Mesenchymal stem cell (in vitro differentiated cells and primary cell): Measurements from ENCODE around the gene MIB1.

Experiments used
- DNase-seq: peaks from one replicate; pipeline ENCODE4 v3.0.0-alpha.2; 2013
- H2AFZ ChIP-seq: one replicate; pipeline ENCODE4 v1.6.1; 2013; ENCODE audit warnings: low read depth, mild to moderate bottlenecking, control low read depth, inconsistent platforms, low read length, moderate library complexity
- H2AK5ac ChIP-seq: 2 replicates; pipeline ENCODE4 v1.6.1; 2013; ENCODE audit warnings: low read length, moderate library complexity, mild to moderate bottlenecking, inconsistent platforms; ENCODE audit not compliant: severe bottlenecking
- H2BK120ac ChIP-seq: one replicate; pipeline ENCODE4 v1.6.1; 2013; ENCODE audit warnings: low read depth, mild to moderate bottlenecking, inconsistent platforms, low read length, moderate library complexity
- H2BK12ac ChIP-seq, 2 experiments: one replicate each; pipeline ENCODE4 v1.6.1; 2013; ENCODE audit warnings: inconsistent platforms in 2 of 2, low read length in 2 of 2, mild to moderate bottlenecking in 2 of 2, moderate library complexity in 2 of 2, control low read depth in 1 of 2
- H2BK15ac ChIP-seq: one replicate; pipeline ENCODE4 v1.6.1; 2013; ENCODE audit warnings: mild to moderate bottlenecking, low read depth, inconsistent platforms; ENCODE audit not compliant: poor library complexity, severe bottlenecking
- H2BK5ac ChIP-seq: 2 replicates; pipeline ENCODE4 v1.6.1; 2013; ENCODE audit warnings: low read depth, mild to moderate bottlenecking, low read length, control low read depth, inconsistent platforms; ENCODE audit not compliant: poor library complexity, severe bottlenecking
- H3K14ac ChIP-seq, 2 experiments: one replicate each; pipeline ENCODE4 v1.6.1; 2013; ENCODE audit warnings: inconsistent platforms in 2 of 2, low read length in 2 of 2, control low read depth in 1 of 2, mild to moderate bottlenecking in 1 of 2, moderate library complexity in 1 of 2
- H3K18ac ChIP-seq, 2 experiments: one replicate each; pipeline ENCODE4 v1.6.1; 2013; ENCODE audit warnings: inconsistent platforms in 2 of 2, low read length in 2 of 2, control low read depth in 1 of 2, low read depth in 1 of 2, mild to moderate bottlenecking in 1 of 2
- H3K23ac ChIP-seq, 2 experiments: one replicate each; pipeline ENCODE4 v1.6.1; 2013; ENCODE audit warnings: inconsistent platforms in 2 of 2, low read length in 2 of 2, mild to moderate bottlenecking in 2 of 2, moderate library complexity in 2 of 2, control low read depth in 1 of 2
- H3K27ac ChIP-seq: 2 replicates; pipeline ENCODE4 v1.5.1; 2013; ENCODE audit warnings: mild to moderate bottlenecking, moderate library complexity, low read length, control low read depth, inconsistent platforms; ENCODE audit not compliant: poor library complexity, severe bottlenecking
- H3K27me3 ChIP-seq, 2 experiments: 2 replicates each; pipeline versions ENCODE4 v1.6.1 to v1.7.0; 2013; ENCODE audit warnings: low read length in 2 of 2, mild to moderate bottlenecking in 2 of 2, moderate library complexity in 2 of 2, control low read depth in 1 of 2, inconsistent platforms in 1 of 2; ENCODE audit not compliant: control insufficient read depth in 1 of 2, insufficient read depth in 1 of 2
- H3K36me3 ChIP-seq, 2 experiments: 2 replicates each; pipeline versions ENCODE4 v1.6.1 to v1.7.0; 2013; ENCODE audit warnings: low read length in 2 of 2, control low read depth in 1 of 2, inconsistent platforms in 1 of 2, low read depth in 1 of 2, mild to moderate bottlenecking in 1 of 2; ENCODE audit not compliant: insufficient read depth in 2 of 2, control insufficient read depth in 1 of 2
- H3K4ac ChIP-seq, 2 experiments: one replicate each; pipeline ENCODE4 v1.6.1; 2013; ENCODE audit warnings: inconsistent platforms in 2 of 2, low read length in 2 of 2, mild to moderate bottlenecking in 2 of 2, moderate library complexity in 2 of 2, control low read depth in 1 of 2, low read depth in 1 of 2
- H3K4me1 ChIP-seq: 2 replicates; pipeline ENCODE4 v1.6.1; 2013; ENCODE audit warnings: low read depth, low read length, control low read depth; ENCODE audit not compliant: control insufficient read depth, insufficient read depth
- H3K4me2 ChIP-seq: 2 replicates; pipeline ENCODE4 v1.6.1; 2013; ENCODE audit warnings: low read length, mild to moderate bottlenecking, inconsistent platforms; ENCODE audit not compliant: poor library complexity, severe bottlenecking
- H3K4me3 ChIP-seq, 2 experiments: 2 replicates each; pipeline versions ENCODE4 v1.5.1 to v1.7.0; 2013; ENCODE audit warnings: low read length in 2 of 2, mild to moderate bottlenecking in 2 of 2, control low read depth in 1 of 2, low read depth in 1 of 2; ENCODE audit not compliant: insufficient read depth in 1 of 2
- H3K79me1 ChIP-seq: replicated peaks from 2 replicates; pipeline ENCODE4 v1.6.1; 2013; ENCODE audit warnings: mild to moderate bottlenecking, control low read depth, low read length, inconsistent platforms; ENCODE audit not compliant: poor library complexity, severe bottlenecking
- H3K9ac ChIP-seq: 2 replicates; pipeline ENCODE4 v1.7.0; 2013; ENCODE audit warnings: mild to moderate bottlenecking, low read length, moderate library complexity
- H3K9me3 ChIP-seq: 2 replicates; pipeline ENCODE4 v1.7.0; 2013; ENCODE audit warnings: mild to moderate bottlenecking, low read length; ENCODE audit not compliant: control insufficient read depth
- H4K8ac ChIP-seq: one replicate; pipeline ENCODE4 v1.6.1; 2013; ENCODE audit warnings: inconsistent platforms, mild to moderate bottlenecking, low read length, moderate library complexity
- H4K91ac ChIP-seq: one replicate; pipeline ENCODE4 v1.6.1; 2013; ENCODE audit warnings: mild to moderate bottlenecking, low read length, inconsistent platforms
- WGBS: methylation state at CpG from one replicate; pipeline ENCODE4 v1.1.7; 2013; ENCODE audit warnings: mixed read lengths; 5-methylcytosine and 5-hydroxymethylcytosine counted together

The MIB1 gene

DNA sequence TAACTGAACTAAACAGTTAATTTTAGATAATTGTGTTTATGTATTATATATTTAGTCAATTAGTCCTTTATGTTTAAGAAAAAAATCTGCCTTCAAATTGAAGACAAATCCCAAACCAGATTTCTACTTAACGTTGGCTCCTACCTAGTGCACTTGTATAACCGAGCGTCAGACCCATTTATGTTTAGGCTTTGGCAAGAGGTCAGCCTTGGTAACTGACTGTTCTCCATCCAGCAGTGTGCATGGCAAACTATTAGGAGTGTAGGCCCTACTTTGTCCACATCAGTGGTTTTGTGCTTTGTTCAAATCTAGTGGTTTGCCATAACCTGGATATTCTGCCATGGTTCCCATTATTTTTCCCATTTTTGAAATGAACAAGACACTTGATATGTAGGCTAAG is 114.8 kb downstream of the MIB1 start:
- Histone ChIP-seq H3K18ac (no peak overlapping the region), H3K9me3 (no peaks in the 10 kb centered on the region), H3K79me1 (peaks cover 7% of the 10 kb centered on the region), H3K4me2 (no peak overlapping the region), H4K8ac (no peak overlapping the region), H2BK15ac (no peak overlapping the region), H2BK120ac (no peak overlapping the region), H2BK12ac (no peak overlapping the region), H3K9ac (no peak overlapping the region), H2AK5ac (no peak overlapping the region), H3K4me1 (no peaks in the 10 kb centered on the region), H3K27me3 (no peaks in the 10 kb centered on the region), H4K91ac (no peak overlapping the region), H3K4me3 (no peak overlapping the region), H3K23ac (no peak overlapping the region), H3K4ac (no peak overlapping the region), H3K27ac (no peak overlapping the region), H2AFZ (no peak overlapping the region), H3K36me3 (peaks cover 3 to 49% of the 10 kb centered on the region in 2 experiments), H3K14ac (no peak overlapping the region), H2BK5ac (no peak overlapping the region)
- 96% methylated on average over 3 of the region's 3 CpGs for whole genome bisulfite sequencing
- no peak for DNase-seq

DNA sequence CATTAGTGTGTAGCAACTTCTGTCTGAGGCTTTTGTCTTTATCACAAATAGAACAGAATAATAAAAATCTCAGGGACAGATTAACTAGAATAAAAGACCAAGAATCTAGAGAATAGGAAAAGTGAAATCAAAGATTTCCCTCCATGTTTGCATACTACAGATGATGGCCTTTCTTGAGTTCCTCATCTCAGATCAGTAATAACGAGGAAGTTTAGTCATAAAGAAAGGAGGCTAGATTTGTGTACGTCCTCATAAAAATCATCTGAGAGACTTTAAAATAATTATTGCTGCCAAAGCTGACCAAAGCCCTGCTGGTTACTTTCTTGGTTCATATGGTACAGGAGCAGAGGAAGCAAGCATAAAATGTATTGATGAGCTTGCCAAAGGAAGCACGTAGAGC is 117.3 kb downstream of the MIB1 start:
- Histone ChIP-seq H4K8ac (no peak overlapping the region), H2BK120ac (no peak overlapping the region), H3K4me1 (no peaks in the 10 kb centered on the region), H3K9me3 (no peaks in the 10 kb centered on the region), H3K27me3 (no peaks in the 10 kb centered on the region), H3K23ac (no peak overlapping the region), H3K4me3 (no peak overlapping the region), H3K79me1 (peaks cover 8% of the 10 kb centered on the region), H2BK12ac (no peak overlapping the region), H3K4ac (no peak overlapping the region), H2AK5ac (no peak overlapping the region), H3K18ac (no peak overlapping the region), H3K9ac (no peak overlapping the region), H3K36me3 (peaks cover 10 to 67% of the 10 kb centered on the region in 2 experiments), H4K91ac (no peak overlapping the region), H2AFZ (no peak overlapping the region), H3K27ac (no peak overlapping the region), H3K4me2 (no peak overlapping the region), H3K14ac (no peak overlapping the region), H2BK15ac (no peak overlapping the region), H2BK5ac (no peak overlapping the region)
- DNase-seq: no peak
- WGBS: 98% methylated on average over 3 of the region's 3 CpGs

DNA sequence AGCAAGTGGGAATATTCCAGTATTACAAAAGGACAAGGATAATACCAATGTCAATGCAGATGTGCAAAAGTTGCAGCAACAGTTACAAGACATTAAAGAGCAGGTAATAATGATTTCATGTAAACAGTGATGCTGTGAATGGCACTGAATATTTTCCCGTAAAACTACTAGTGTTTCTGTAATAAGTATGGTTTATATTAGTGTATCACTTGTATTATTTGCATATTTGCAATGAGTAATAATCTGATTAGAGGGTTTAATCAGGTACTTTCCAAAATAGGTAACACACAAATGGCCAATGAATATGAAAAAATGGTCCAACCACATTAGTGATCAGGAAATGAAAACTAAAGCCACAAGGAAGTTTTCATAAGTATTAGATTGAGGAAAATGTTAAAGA is 118.0 kb downstream of the MIB1 start:
- H3K4me3 ChIP-seq: no peak overlapping the region
- no peaks in the 10 kb centered on the region for H3K4me1 ChIP-seq
- DNase-seq: no peak
- no peak overlapping the region for H3K4me2 ChIP-seq
- H2BK15ac ChIP-seq: no peak overlapping the region
- H4K8ac ChIP-seq: no peak overlapping the region
- H3K18ac ChIP-seq: no peak overlapping the region
- no peak overlapping the region for H3K27ac ChIP-seq
- peaks cover 17 to 74% of the 10 kb centered on the region in 2 experiments for H3K36me3 ChIP-seq
- no peak overlapping the region for H2AFZ ChIP-seq
- no peak overlapping the region for H3K4ac ChIP-seq
- H3K9ac ChIP-seq: no peak overlapping the region
- no peaks in the 10 kb centered on the region for H3K27me3 ChIP-seq
- no peak overlapping the region for H2BK5ac ChIP-seq
- H3K79me1 ChIP-seq: peaks cover 14% of the 10 kb centered on the region
- no peak overlapping the region for H4K91ac ChIP-seq
- no peaks in the 10 kb centered on the region for H3K9me3 ChIP-seq
- no CpG with 5 or more reads among the region's 1 CpG for WGBS
- no peak overlapping the region for H2BK120ac ChIP-seq
- no peak overlapping the region for H2BK12ac ChIP-seq
- no peak overlapping the region for H3K23ac ChIP-seq
- no peak overlapping the region for H2AK5ac ChIP-seq
- no peak overlapping the region for H3K14ac ChIP-seq

DNA sequence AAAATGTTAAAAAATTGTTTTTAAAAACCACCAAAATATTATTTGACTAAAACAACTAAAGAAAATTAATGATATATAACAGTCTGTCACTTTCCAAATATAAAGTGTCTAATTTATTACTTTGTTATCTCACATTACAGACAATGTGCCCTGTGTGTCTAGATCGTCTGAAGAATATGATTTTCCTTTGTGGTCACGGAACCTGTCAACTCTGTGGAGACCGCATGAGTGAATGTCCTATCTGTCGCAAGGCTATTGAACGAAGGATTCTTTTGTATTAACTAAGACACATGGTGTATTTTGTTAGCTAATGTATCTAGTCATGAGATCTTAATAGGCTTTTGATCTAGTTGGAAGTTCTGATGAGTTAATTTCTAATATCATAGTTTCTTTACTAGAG is 123.8 kb downstream of the MIB1 start:
- WGBS: 97% methylated on average over 5 of the region's 5 CpGs
- Histone ChIP-seq H3K4me3 (no peak overlapping the region), H2BK120ac (no peak overlapping the region), H2AK5ac (no peak overlapping the region), H3K14ac (no peak overlapping the region), H3K23ac (no peak overlapping the region), H2AFZ (no peak overlapping the region), H2BK15ac (no peak overlapping the region), H3K4me1 (no peaks in the 10 kb centered on the region), H3K79me1 (peaks cover 11% of the 10 kb centered on the region), H4K8ac (no peak overlapping the region), H3K9me3 (no peaks in the 10 kb centered on the region), H2BK12ac (no peak overlapping the region), H3K4me2 (no peak overlapping the region), H3K36me3 (peaks cover 17 to 79% of the 10 kb centered on the region in 2 experiments), H2BK5ac (no peak overlapping the region), H3K27ac (no peak overlapping the region), H3K18ac (no peak overlapping the region), H3K9ac (no peak overlapping the region), H4K91ac (no peak overlapping the region), H3K27me3 (no peaks in the 10 kb centered on the region), H3K4ac (no peak overlapping the region)
- DNase-seq: no peak
